Measurements from ENCODE around the gene SPOUT1. TPM values are rescaled to one million over a fixed set of nuclear protein-coding genes. Genes with fewer than 3 reads are reported as not detected.

Gene SPOUT1
- total RNA-seq, 4 donors from 2014 or later: 33.5 to 48.7 (median 34.9) TPM

- H3K4me1 ChIP-seq: peaks cover 4 to 17% (median 8%) of the 10 kb centered on the region in 4 donors
- TF ChIP-seq POLR2A (IDR thresholded peaks at IDR 0.05): no peak
- no peak for TF ChIP-seq CTCF (IDR thresholded peaks at IDR 0.05)
- DNase-seq: no peak
- peaks cover 0 to 66% (median 0%) of the 10 kb centered on the region in 3 donors for H3K36me3 ChIP-seq
- H3K9me3 ChIP-seq: no peaks in the 10 kb centered on the region
- no peaks in the 10 kb centered on the region for H3K27me3 ChIP-seq
- no peak overlapping the region for H3K4me3 ChIP-seq
- no peak overlapping the region for H3K27ac ChIP-seq
These were observed 7.1 kb downstream of the SPOUT1 start for GRCh38 chr9:128822407-128823042.

DNA sequence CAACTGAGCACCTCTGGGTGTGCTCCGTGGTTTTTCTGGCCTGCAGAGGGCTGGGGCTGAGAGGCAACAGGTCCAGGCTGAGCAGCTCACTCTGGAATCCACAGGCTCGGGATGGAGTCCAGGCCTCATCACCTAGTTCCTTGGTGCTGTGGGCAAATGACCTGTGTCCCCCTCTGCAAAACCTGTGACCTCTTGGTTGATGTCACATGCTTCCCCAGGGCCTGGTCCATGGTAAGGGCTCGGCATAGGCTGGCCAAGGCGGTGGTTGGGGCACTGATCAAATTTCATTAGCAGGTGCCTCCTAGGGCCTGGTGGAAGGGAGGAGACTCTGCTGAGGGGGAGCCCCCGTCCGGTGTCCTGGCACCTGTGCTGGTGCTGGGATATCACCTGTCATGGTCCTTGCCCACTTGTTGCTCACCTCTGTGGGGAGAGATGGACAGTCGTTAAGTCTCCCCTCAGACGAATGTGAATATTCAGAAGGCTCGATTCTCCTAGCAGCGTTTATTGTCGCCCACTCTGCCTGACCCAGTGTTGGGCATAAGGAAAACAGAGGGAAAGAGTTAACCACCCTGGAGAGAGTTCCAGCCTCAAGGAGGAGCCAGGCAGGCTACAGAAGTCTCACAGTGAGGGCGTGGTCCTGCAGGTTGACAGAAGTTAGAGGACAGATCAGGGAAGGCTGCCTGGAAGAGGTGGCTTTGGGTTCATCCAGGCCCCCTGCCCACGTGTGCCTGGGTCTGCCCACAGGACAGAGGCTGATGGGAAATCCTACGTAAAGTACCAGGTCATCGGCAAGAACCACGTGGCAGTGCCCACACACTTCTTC, 7.8 kb downstream of the SPOUT1 start:
- peaks cover 0 to 62% (median 0%) of the 10 kb centered on the region in 3 donors for H3K36me3 ChIP-seq
- DNase-seq: no peak

GRCh38 chr9:128820665-128821583, 8.7 kb downstream of the SPOUT1 start:
- no peak overlapping the region for H3K4me3 ChIP-seq
- peaks cover 4 to 17% (median 8%) of the 10 kb centered on the region in 4 donors for H3K4me1 ChIP-seq
- H3K27ac ChIP-seq: peak overlapping the region in 1 of 4 donors; percentile 12
- H3K27me3 ChIP-seq: no peaks in the 10 kb centered on the region
- no peaks in the 10 kb centered on the region for H3K9me3 ChIP-seq
- TF ChIP-seq CTCF (IDR thresholded peaks at IDR 0.05): no peak
- TF ChIP-seq POLR2A (IDR thresholded peaks at IDR 0.05): no peak
- no peak for DNase-seq
- H3K36me3 ChIP-seq: peaks cover 0 to 53% (median 0%) of the 10 kb centered on the region in 3 donors

More for the DNA sequence above, 7.8 kb downstream of the SPOUT1 start:
- no peaks in the 10 kb centered on the region for H3K9me3 ChIP-seq
- TF ChIP-seq POLR2A (IDR thresholded peaks at IDR 0.05) (no peak), CTCF (IDR thresholded peaks at IDR 0.05) (no peak)
- H3K4me3 ChIP-seq: no peak overlapping the region
- H3K4me1 ChIP-seq: peaks cover 4 to 17% (median 8%) of the 10 kb centered on the region in 4 donors
- no peak overlapping the region for H3K27ac ChIP-seq
- no peaks in the 10 kb centered on the region for H3K27me3 ChIP-seq

- peaks cover 4 to 17% (median 8%) of the 10 kb centered on the region in 4 donors for H3K4me1 ChIP-seq
- DNase-seq: no peak
- H3K36me3 ChIP-seq: peaks cover 0 to 44% (median 0%) of the 10 kb centered on the region in 3 donors
- H3K27ac ChIP-seq: peak overlapping the region in 2 of 4 donors; percentile 12 to 18
- no peaks in the 10 kb centered on the region for H3K27me3 ChIP-seq
- H3K4me3 ChIP-seq: peak overlapping the region in 1 of 4 donors; percentile 86
- TF ChIP-seq CTCF (IDR thresholded peaks at IDR 0.05) (no peak), POLR2A (IDR thresholded peaks at IDR 0.05) (no peak)
- H3K9me3 ChIP-seq: no peaks in the 10 kb centered on the region
These were observed 9.6 kb downstream of the SPOUT1 start for GRCh38 chr9:128819716-128820664.

Measured in Peyer's patch (tissue), 4 donors.